Caco-2 (cell line): ENCODE measurements around the gene KLF5. TPM values are rescaled to one million over a fixed set of nuclear protein-coding genes. Genes with fewer than 3 reads are reported as not detected.

Source experiments
- BruUV-seq: library from RNA; stranded (reverse); fragments of 400-500 nt; replicated peaks from 2 replicates; lab custom pipeline; 2021; lab: Mats Ljungman, UMichigan
- CTCF ChIA-PET: fragments of 300-600 bp; sonication (Branson Sonifier 250); formaldehyde crosslinking; loops from one replicate; lab custom pipeline; 2022; ENCODE audit warnings: antibody characterized with exemption; lab: Charles Lee
- POLR2A ChIA-PET: fragments of 300-600 bp; sonication (Branson Sonifier 250); formaldehyde crosslinking; loops from one replicate; lab custom pipeline; 2022; ENCODE audit warnings: antibody characterized with exemption; lab: Charles Lee
- DNase-seq, 2 experiments: peaks; one replicate each; pipeline versions ENCODE4 v3.0.0 to v3.0.0-alpha.2; 2020 to 2022
- H3K27me3 ChIP-seq: replicated peaks from 2 replicates; pipeline ENCODE4 v1.6.0; 2011; ENCODE audit warnings: low read length; ENCODE audit not compliant: control insufficient read depth, insufficient read depth
- H3K36me3 ChIP-seq: 2 replicates; pipeline ENCODE4 v1.5.1; 2011; ENCODE audit warnings: low read length; ENCODE audit not compliant: control insufficient read depth, insufficient read depth
- H3K4me1 ChIP-seq: fragments of 250-450 bp; sonication (Bioruptor Pico); 2 replicates; pipeline ENCODE4 v1.5.1; 2020; ENCODE audit warnings: mild to moderate bottlenecking
- H3K4me3 ChIP-seq: 2 replicates; pipeline ENCODE4 v1.5.1; 2011; ENCODE audit warnings: low read depth, mild to moderate bottlenecking, control low read depth, low read length
- H3K9me3 ChIP-seq: fragments of 250-450 bp; sonication (Bioruptor Pico); 2 replicates; pipeline ENCODE4 v1.5.1; 2020; ENCODE audit warnings: mild to moderate bottlenecking, moderate library complexity
- H3K27ac Mint-ChIP-seq: one replicate; pipeline ENCODE4 v1.8.0; 2022; ENCODE audit warnings: mixed read lengths; ENCODE audit not compliant: unreplicated experiment
- H3K27me3 Mint-ChIP-seq: one replicate; pipeline ENCODE4 v1.8.0; 2022; ENCODE audit warnings: mixed read lengths; ENCODE audit not compliant: insufficient read depth, unreplicated experiment
- H3K36me3 Mint-ChIP-seq: one replicate; pipeline ENCODE4 v1.8.0; 2022; ENCODE audit warnings: mild to moderate bottlenecking, mixed read lengths; ENCODE audit not compliant: insufficient read depth, unreplicated experiment
- H3K4me1 Mint-ChIP-seq: one replicate; pipeline ENCODE4 v1.8.0; 2022; ENCODE audit warnings: low read depth, mixed read lengths; ENCODE audit not compliant: unreplicated experiment
- H3K4me3 Mint-ChIP-seq: one replicate; pipeline ENCODE4 v1.8.0; 2022; ENCODE audit warnings: mild to moderate bottlenecking, moderate library complexity, mixed read lengths; ENCODE audit not compliant: unreplicated experiment
- H3K9me3 Mint-ChIP-seq: one replicate; pipeline ENCODE4 v1.8.0; 2022; ENCODE audit warnings: mixed read lengths; ENCODE audit not compliant: unreplicated experiment
- CTCF ChIP-seq, 2 experiments: fragments of 200-600 bp in 1 of 2; IDR thresholded peaks; 1 replicate in 1 of 2; 2 replicates in 1 of 2; pipeline versions ENCODE4 v1.5.1 to v1.8.0; 2011 to 2022; ENCODE audit warnings: antibody characterized with exemption in 1 of 2, control low read depth in 1 of 2, inconsistent platforms in 1 of 2, low read depth in 1 of 2, low read length in 1 of 2, mild to moderate bottlenecking in 1 of 2, moderate library complexity in 1 of 2; ENCODE audit not compliant: insufficient read depth in 1 of 2, severe bottlenecking in 1 of 2, unreplicated experiment in 1 of 2
- intact Hi-C: fragments of 100-400 bp; cut with micrococcal nuclease; formaldehyde crosslinking; loops from one replicate; pipeline ENCODE4 v1.10.0; 2022; ENCODE audit not compliant: unreplicated experiment
- total RNA-seq: library from RNA; stranded (reverse); gene quantifications from 2 replicates; pipeline ENCODE4 v1.2.3, GENCODE V29; 2022

Gene KLF5
- total RNA-seq, 1 experiment from 2014 or later: 80.1 TPM

- Histone ChIP-seq H3K9me3 (no peaks in the 10 kb centered on the region), H3K4me1 (peaks cover 57% of the 10 kb centered on the region), H3K36me3 (no peaks in the 10 kb centered on the region), H3K4me3 (no peak overlapping the region), H3K27me3 (no peaks in the 10 kb centered on the region)
- intact Hi-C loops: loop anchor here (2.0 kb wide), 1 partner anchor 33 kb away; no protein-coding TSS in a partner anchor
- H3K9me3 Mint-ChIP-seq: no peaks in the 10 kb centered on the region
- TF ChIP-seq CTCF (IDR thresholded peaks at IDR 0.05; ENCODE audit: insufficient read depth in 1 of 2, low read depth in 1 of 2, low read length in 1 of 2, severe bottlenecking in 1 of 2, unreplicated experiment in 1 of 2): peak; percentile 4 to 18
- ChIA-PET CTCF (interaction anchor here (0.9 to 1.6 kb wide), 2 partner anchors 200 kb away, joined by 3 to 5 read pairs; no protein-coding TSS in a partner anchor), POLR2A (interaction anchor here (0.6 to 1.1 kb wide), 2 partner anchors 19 to 79 kb away, joined by 3 read pairs; partner anchors contain the start of gene KLF5)
- peaks cover 36% of the 10 kb centered on the region for H3K4me1 Mint-ChIP-seq
- H3K27ac Mint-ChIP-seq: peak overlapping the region; percentile 45
- BruUV-seq: no TSS peak
- no peak for DNase-seq
- no peaks in the 10 kb centered on the region for H3K27me3 Mint-ChIP-seq
- H3K36me3 Mint-ChIP-seq: peaks cover 13% of the 10 kb centered on the region
- H3K4me3 Mint-ChIP-seq: peak overlapping the region; percentile 38
These were observed 19.4 kb upstream of the KLF5 start for GRCh38 chr13:73039201-73040108.

- no TSS peak for BruUV-seq
- CTCF ChIA-PET: interaction anchor here (1.0 to 1.6 kb wide), 2 partner anchors 18 to 201 kb away, joined by 5 to 6 read pairs; partner anchors contain the start of gene KLF5
- Histone ChIP-seq H3K4me3 (no peak overlapping the region), H3K27me3 (no peaks in the 10 kb centered on the region), H3K36me3 (no peaks in the 10 kb centered on the region), H3K9me3 (no peaks in the 10 kb centered on the region), H3K4me1 (peaks cover 59% of the 10 kb centered on the region)
- Mint-ChIP-seq H3K4me3 (peak overlapping the region; percentile 55), H3K36me3 (peaks cover 13% of the 10 kb centered on the region), H3K9me3 (no peaks in the 10 kb centered on the region), H3K4me1 (peaks cover 33% of the 10 kb centered on the region), H3K27me3 (no peaks in the 10 kb centered on the region), H3K27ac (peak overlapping the region; percentile 80)
- intact Hi-C loops: loop anchor here (2.0 kb wide), 1 partner anchor 34 kb away; no protein-coding TSS in a partner anchor
- TF ChIP-seq CTCF (IDR thresholded peaks at IDR 0.05; ENCODE audit: insufficient read depth in 1 of 2, low read depth in 1 of 2, low read length in 1 of 2, severe bottlenecking in 1 of 2, unreplicated experiment in 1 of 2): no peak
- DNase-seq: no peak
- POLR2A ChIA-PET: interaction anchor here (1.3 to 1.4 kb wide), 2 partner anchors 18 to 20 kb away, joined by 6 to 14 read pairs; partner anchors contain the start of gene KLF5
These were observed 18.3 kb upstream of the KLF5 start for GRCh38 chr13:73040484-73040883.

DNA sequence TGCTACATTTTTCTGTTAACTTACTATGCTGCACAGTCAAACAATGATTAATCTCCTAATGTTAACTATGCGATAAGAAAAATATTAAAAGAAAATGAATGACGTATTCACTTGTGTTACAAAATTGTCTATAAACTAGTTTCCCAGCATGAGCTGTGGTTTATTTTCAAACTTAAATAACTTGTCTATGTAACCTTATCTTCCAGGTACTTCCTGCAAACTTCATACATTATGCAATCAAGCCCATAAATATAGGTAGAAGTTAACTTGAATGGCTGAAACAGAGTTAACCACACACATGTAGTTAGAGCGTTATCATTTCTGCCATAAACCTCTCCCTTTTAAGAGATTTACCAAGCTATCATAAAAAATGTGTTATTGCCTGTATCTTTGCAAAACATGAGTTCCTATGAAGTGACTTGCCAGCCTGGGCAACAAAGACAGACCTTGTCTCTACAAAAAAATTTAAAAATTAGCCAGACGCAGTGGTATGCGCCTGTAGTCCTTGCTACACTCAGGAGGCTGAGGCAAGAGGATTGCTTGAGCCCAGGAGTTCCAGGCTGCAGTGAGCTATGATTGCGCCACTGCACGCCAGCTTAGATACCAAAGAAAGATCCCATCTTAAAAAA lies 17.7 kb upstream of the KLF5 start:
- H3K9me3 ChIP-seq: no peaks in the 10 kb centered on the region
- intact Hi-C loops: loop anchor here (1.0 to 2.0 kb wide), 5 partner anchors 17 to 98 kb away; no protein-coding TSS in a partner anchor
- H3K27ac Mint-ChIP-seq: peak overlapping the region; percentile 80
- no peak for TF ChIP-seq CTCF (IDR thresholded peaks at IDR 0.05; ENCODE audit: insufficient read depth in 1 of 2, low read depth in 1 of 2, low read length in 1 of 2, severe bottlenecking in 1 of 2, unreplicated experiment in 1 of 2)
- ChIA-PET CTCF (interaction anchor here (0.6 to 1.6 kb wide), 4 partner anchors 18 to 295 kb away, joined by 3 to 6 read pairs (median 4); partner anchors contain the start of gene KLF5), POLR2A (interaction anchor here (0.6 to 1.4 kb wide), 4 partner anchors 18 to 529 kb away, joined by 6 to 14 read pairs (median 7); partner anchors contain the start of gene KLF5)
- no peaks in the 10 kb centered on the region for H3K36me3 ChIP-seq
- no TSS peak for BruUV-seq
- no peaks in the 10 kb centered on the region for H3K27me3 Mint-ChIP-seq
- H3K9me3 Mint-ChIP-seq: no peaks in the 10 kb centered on the region
- peaks cover 34% of the 10 kb centered on the region for H3K4me1 Mint-ChIP-seq
- H3K4me3 Mint-ChIP-seq: peak overlapping the region; percentile 55
- DNase-seq: peak; percentile 82 to 92
- H3K4me3 ChIP-seq: no peak overlapping the region
- no peaks in the 10 kb centered on the region for H3K27me3 ChIP-seq
- H3K4me1 ChIP-seq: peaks cover 55% of the 10 kb centered on the region
- peaks cover 11% of the 10 kb centered on the region for H3K36me3 Mint-ChIP-seq
